Measurements from ENCODE around the gene CHD6. TPM values are rescaled to one million over a fixed set of nuclear protein-coding genes. Genes with fewer than 3 reads are reported as not detected.

CHD6 gene
- total and polyA plus RNA-seq, 2 of the 13 experiments (the other 11 are each of a cell fraction or from before 2014, with no cell fraction given) = 14.4 to 52.0 TPM

- Histone ChIP-seq H3K9ac (ENCODE audit: insufficient read depth, low read depth, low read length) (no peak overlapping the region), H2AFZ (ENCODE audit: low read length) (no peak overlapping the region), H3K9me3 (ENCODE audit: low read length) (peaks cover 24% of the 10 kb centered on the region), H3K4me1 (ENCODE audit: insufficient read depth, low read length) (no peaks in the 10 kb centered on the region), H3K27ac (ENCODE audit: extremely low read length, insufficient read depth, low read length) (no peak overlapping the region), H3K4me2 (ENCODE audit: low read depth, low read length) (no peak overlapping the region), H3K4me3 (replicated peaks in 1 of 3; ENCODE audit: insufficient read depth in 1 of 3, low read depth in 2 of 3, low read length in 3 of 3) (no peak overlapping the region), H3K27me3 (ENCODE audit: control insufficient read depth in 1 of 2, insufficient read depth in 2 of 2, low read length in 2 of 2) (no peaks in the 10 kb centered on the region), H4K20me1 (ENCODE audit: insufficient read depth, low read length) (peaks cover 13% of the 10 kb centered on the region), H3K79me2 (ENCODE audit: insufficient read depth, low read length) (peaks cover 78% of the 10 kb centered on the region), H3K36me3 (replicated peaks in 1 of 2; ENCODE audit: control insufficient read depth in 1 of 2, insufficient read depth in 2 of 2, low read length in 2 of 2) (peaks cover 3 to 6% of the 10 kb centered on the region in 2 experiments; a peak in 3 of 5 replicates)
- no TSS peak for BruUV-seq (replicated peaks)
- TF ChIP-seq ZNF800 (CRISPR knock-in tag; IDR thresholded peaks at IDR 0.05) (no peak), ZC3H13 (CRISPR knock-in tag; IDR thresholded peaks at IDR 0.05) (no peak), ZNF609 (CRISPR knock-in tag; IDR thresholded peaks at IDR 0.05; ENCODE audit: borderline replicate concordance) (no peak)
- in situ Hi-C loops (cut with HindIII; ENCODE audit: extremely low pct_ligation_motif_present, low pct_unique_long_range_greater_than_20kb) (no loop called here), intact Hi-C loops (cut with micrococcal nuclease; ENCODE audit: unreplicated experiment) (no loop called here)
- DNase-seq (ENCODE audit: low spot score) = no peak
- WGBS (ENCODE audit: low lambda C conversion rate) = 96% methylated on average over 2 of the region's 2 CpGs
- ChIA-PET CTCF (ENCODE audit: low intra/inter-chr PET ratio, low total read pairs) (no interaction called here), POLR2A (no interaction called here)
- no peak for FAIRE-seq
- no peak for ATAC-seq
Measured at GRCh38 chr20:41587523-41587922, 30.7 kb downstream of the CHD6 start.

All from HepG2 (cell line).